Activated T-cell treated with anti-CD3 and anti-CD28 coated beads, Interleukin-2, amount 50 U/mL, for 1 hour (primary cell): ENCODE data around the gene HPCAL4.

Source experiments
- DNase-seq: peaks from one replicate; pipeline ENCODE4 v3.0.0-alpha.2; 2020

The HPCAL4 gene

GRCh38 chr1:39646232-39647081 lies 44.8 kb downstream of the HPCAL4 start:
- DNase-seq, result no peak

GRCh38 chr1:39645411-39646043 lies 45.7 kb downstream of the HPCAL4 start:
- DNase-seq, result no peak

GRCh38 chr1:39643705-39644104 lies 47.5 kb downstream of the HPCAL4 start:
- no peak for DNase-seq

- DNase-seq, result no peak
These were observed 48.4 kb downstream of the HPCAL4 start for GRCh38 chr1:39642796-39643195.

- no peak for DNase-seq
These were observed 50.4 kb downstream of the HPCAL4 start for GRCh38 chr1:39640861-39641260.

- peak; percentile 80 for DNase-seq
These were observed 51.7 kb downstream of the HPCAL4 start, which contains the start of gene HEYL for GRCh38 chr1:39639305-39640130. HEYL (minus strand) TSS chr1:39639643; CDS start chr1:39639625, 18 bp downstream.

- no peak for DNase-seq
These were observed 52.3 kb downstream of the HPCAL4 start for GRCh38 chr1:39638965-39639304.

GRCh38 chr1:39637361-39637760 lies 53.9 kb downstream of the HPCAL4 start:
- DNase-seq, result no peak

GRCh38 chr1:39635871-39636210 lies 55.4 kb downstream of the HPCAL4 start:
- no peak for DNase-seq

GRCh38 chr1:39635205-39635870 lies 55.9 kb downstream of the HPCAL4 start:
- DNase-seq, result no peak

- DNase-seq, result no peak
These were observed 57.8 kb downstream of the HPCAL4 start for GRCh38 chr1:39633422-39633821.

- no peak for DNase-seq
These were observed 58.4 kb downstream of the HPCAL4 start for GRCh38 chr1:39632682-39633417.

GRCh38 chr1:39632323-39632681 lies 58.9 kb downstream of the HPCAL4 start:
- DNase-seq, result no peak

GRCh38 chr1:39631361-39632322 lies 59.6 kb downstream of the HPCAL4 start:
- no peak for DNase-seq

- DNase-seq, result no peak
These were observed 62.4 kb downstream of the HPCAL4 start for GRCh38 chr1:39628807-39629350.
